Prostate gland (tissue), 2 donors: ENCODE results near the gene TRMU. TPM values are rescaled to one million over a fixed set of nuclear protein-coding genes. Genes with fewer than 3 reads are reported as not detected.

Experiments used
- DNase-seq: peaks from one replicate; pipeline ENCODE4 v3.0.0-alpha.2; 2019; ENCODE audit warnings: low spot score
- H3K27ac ChIP-seq, 2 donors: fragments of 200-600 bp; sonication (generic); 2 replicates each; pipeline ENCODE4 v1.5.1; 2017 to 2019
- H3K27me3 ChIP-seq: fragments of 200-600 bp; sonication (generic); replicated peaks from 2 replicates; pipeline ENCODE4 v1.5.1; 2019; ENCODE audit not compliant: insufficient read depth
- H3K36me3 ChIP-seq, 2 donors: fragments of 200-600 bp; sonication (generic); 1 replicate in 1 of 2; 2 replicates in 1 of 2; pipeline versions ENCODE4 v1.5.1 to v1.8.1; 2017 to 2019
- H3K4me1 ChIP-seq: fragments of 200-600 bp; sonication (generic); replicated peaks from 2 replicates; pipeline ENCODE4 v1.5.1; 2019
- H3K4me3 ChIP-seq, 2 donors: fragments of 200-600 bp; sonication (generic); 2 replicates each; pipeline ENCODE4 v1.5.1; 2017 to 2019
- H3K9me3 ChIP-seq: fragments of 200-600 bp; sonication (generic); 2 replicates; pipeline ENCODE4 v1.5.1; 2017
- POLR2A ChIP-seq: fragments of 450-650 bp; IDR thresholded peaks from one replicate; pipeline ENCODE4 v1.6.1; 2016; ENCODE audit warnings: antibody characterized with exemption, mild to moderate bottlenecking
- POLR2AphosphoS5 ChIP-seq: sonication (generic); formaldehyde crosslinking; IDR thresholded peaks from one replicate; pipeline ENCODE4 v1.6.1; 2017; ENCODE audit warnings: antibody characterized with exemption
- WGBS: methylation state at CpG from one replicate; pipeline ENCODE4 v1.1.5; 2018; 5-methylcytosine and 5-hydroxymethylcytosine counted together
- intact Hi-C: fragments of 100-400 bp; cut with DNase I; formaldehyde crosslinking; loops from one replicate; pipeline ENCODE4 v1.14.2; 2022
- total RNA-seq, 2 donors: library from RNA; depleted of rRNA; stranded (reverse); fragments of >200 nt; gene quantifications; one replicate each; pipeline ENCODE4 v1.1.0, GENCODE V29; 2016
- TF ChIP-seq, protein P1 (sequence below), 4 experiments: fragments of 200-600 bp in 2 of 4; fragments of 450-650 bp in 2 of 4; sonication (generic) in 2 of 4; IDR thresholded peaks; 1 replicate in 3 of 4; 2 replicates in 1 of 4; pipeline ENCODE4 v1.5.1; 2016 to 2019; ENCODE audit warnings: antibody characterized with exemption in 4 of 4, mild to moderate bottlenecking in 2 of 4, moderate library complexity in 2 of 4

TRMU gene
- total RNA-seq, 2 donors from 2014 or later: 35.1 to 52.9 TPM

DNA sequence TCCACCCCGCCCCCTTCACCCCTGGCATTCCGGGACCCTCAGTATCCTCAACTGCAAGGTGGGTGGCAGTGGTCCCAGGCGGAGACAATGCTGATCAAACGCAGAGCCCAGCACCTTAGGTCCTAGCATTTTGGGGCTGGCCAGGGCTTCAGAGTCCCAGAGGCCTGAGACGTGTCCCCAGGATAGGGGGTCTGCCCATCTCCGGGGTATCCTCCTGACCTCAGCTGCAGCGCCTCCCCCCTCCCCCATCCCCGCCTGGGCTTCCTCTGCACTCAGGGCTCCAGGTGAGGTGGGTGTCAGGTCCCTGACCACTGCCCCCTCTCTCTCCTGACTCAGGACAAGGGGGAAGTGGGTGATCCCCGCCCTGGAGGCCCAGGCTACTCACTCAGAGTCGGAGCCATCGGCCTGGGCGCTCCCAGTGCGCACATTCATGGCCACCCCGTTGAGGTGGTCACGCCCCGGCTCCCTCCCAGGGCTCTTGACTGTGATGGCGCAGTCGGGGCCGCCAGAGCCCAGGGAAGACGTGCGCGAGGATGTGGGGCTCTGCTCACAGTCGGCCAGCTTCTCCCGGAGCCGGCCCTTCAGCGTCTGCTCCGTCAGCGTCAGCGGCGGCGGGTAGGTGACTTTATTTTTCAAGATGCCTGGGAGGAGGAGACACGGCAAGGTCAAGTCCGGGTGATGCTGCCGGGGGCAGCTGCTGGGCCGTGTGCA, 28.3 kb downstream of the TRMU start:
- 91% methylated on average over 35 of the region's 35 CpGs for WGBS
- no peaks in the 10 kb centered on the region for H3K9me3 ChIP-seq
- TF ChIP-seq, protein P1, sequence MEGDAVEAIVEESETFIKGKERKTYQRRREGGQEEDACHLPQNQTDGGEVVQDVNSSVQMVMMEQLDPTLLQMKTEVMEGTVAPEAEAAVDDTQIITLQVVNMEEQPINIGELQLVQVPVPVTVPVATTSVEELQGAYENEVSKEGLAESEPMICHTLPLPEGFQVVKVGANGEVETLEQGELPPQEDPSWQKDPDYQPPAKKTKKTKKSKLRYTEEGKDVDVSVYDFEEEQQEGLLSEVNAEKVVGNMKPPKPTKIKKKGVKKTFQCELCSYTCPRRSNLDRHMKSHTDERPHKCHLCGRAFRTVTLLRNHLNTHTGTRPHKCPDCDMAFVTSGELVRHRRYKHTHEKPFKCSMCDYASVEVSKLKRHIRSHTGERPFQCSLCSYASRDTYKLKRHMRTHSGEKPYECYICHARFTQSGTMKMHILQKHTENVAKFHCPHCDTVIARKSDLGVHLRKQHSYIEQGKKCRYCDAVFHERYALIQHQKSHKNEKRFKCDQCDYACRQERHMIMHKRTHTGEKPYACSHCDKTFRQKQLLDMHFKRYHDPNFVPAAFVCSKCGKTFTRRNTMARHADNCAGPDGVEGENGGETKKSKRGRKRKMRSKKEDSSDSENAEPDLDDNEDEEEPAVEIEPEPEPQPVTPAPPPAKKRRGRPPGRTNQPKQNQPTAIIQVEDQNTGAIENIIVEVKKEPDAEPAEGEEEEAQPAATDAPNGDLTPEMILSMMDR (IDR thresholded peaks at IDR 0.05): no peak
- no peak for TF ChIP-seq POLR2AphosphoS5
- no peak for TF ChIP-seq POLR2A
- intact Hi-C loops: no loop called here
- H3K27ac ChIP-seq: no peak overlapping the region
- no peak for DNase-seq
- H3K4me1 ChIP-seq: no peaks in the 10 kb centered on the region
- H3K36me3 ChIP-seq: no peaks in the 10 kb centered on the region
- no peak overlapping the region for H3K4me3 ChIP-seq
- no peaks in the 10 kb centered on the region for H3K27me3 ChIP-seq

DNA sequence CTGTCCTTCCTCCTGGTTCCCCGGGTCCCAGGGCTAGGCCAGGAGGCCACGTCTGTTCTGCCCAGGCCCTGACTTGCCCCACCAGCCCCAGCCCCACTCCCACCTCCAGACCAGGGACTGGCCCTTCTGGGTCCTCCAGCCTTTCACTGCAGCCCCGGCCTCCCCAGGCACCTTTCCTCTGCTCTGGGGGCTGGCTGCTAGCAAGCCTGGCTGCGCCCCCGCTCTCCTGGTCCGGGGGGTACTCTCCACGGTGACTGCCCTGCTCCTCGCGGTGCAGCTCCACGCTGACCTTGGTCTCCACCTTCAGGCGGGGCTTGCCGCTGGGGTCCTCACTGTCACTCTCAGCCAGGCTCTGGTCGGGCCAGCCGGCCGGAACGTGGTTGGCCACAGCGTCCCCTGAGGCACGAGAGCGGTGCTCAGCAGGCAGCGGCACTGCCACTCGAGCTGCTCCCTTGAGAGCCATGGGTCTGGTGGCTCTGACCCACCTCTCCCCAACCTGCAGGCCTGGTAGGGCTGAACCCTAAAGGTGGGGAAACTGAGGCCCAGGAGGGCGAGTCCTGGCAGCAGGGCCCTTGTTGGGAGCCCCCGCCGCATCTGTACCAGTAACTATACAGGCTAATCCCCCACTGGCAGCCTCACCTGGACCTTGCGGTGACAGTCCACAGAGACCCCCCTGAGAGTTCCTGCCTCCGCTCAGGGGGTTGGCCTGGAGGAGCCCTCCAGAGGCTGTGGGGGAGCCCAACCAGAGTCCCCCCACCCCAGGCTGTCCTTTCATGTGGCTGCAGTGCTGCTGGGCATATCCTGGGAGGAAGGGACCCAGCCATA, 29.0 kb downstream of the TRMU start:
- TF ChIP-seq, protein P1 (IDR thresholded peaks at IDR 0.05): no peak
- no peak for TF ChIP-seq POLR2AphosphoS5
- no peak for TF ChIP-seq POLR2A
- no peak for DNase-seq
- Histone ChIP-seq H3K27me3 (no peaks in the 10 kb centered on the region), H3K36me3 (no peaks in the 10 kb centered on the region), H3K27ac (no peak overlapping the region), H3K4me3 (no peak overlapping the region), H3K9me3 (no peaks in the 10 kb centered on the region), H3K4me1 (no peaks in the 10 kb centered on the region)
- WGBS: 87% methylated on average over 26 of the region's 26 CpGs
- intact Hi-C loops: no loop called here

DNA sequence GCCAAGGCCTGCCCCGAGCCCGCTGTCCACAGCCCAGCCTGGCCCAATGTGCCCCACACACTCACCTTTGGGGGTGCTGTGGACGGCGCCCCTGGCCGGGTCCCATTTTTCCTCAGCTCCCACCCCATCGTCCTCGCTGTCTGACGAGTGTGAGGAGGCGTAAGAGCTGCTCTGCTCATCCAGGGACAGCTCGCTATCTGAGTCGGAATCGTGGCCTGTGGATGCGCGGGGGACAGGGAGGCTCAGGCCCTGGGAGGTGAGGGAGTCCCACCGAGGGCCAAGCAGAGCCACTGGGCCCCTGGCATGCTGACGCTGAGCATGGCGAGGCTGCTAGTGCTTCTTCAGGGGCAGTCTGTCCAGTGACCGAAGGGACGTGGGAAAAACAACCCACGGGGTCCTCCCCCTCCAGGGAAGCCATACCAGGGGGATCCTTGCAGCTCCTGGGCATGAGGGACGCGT, 29.7 kb downstream of the TRMU start:
- DNase-seq: no peak
- no peak overlapping the region for H3K4me3 ChIP-seq
- WGBS: 96% methylated on average over 22 of the region's 22 CpGs
- no peaks in the 10 kb centered on the region for H3K27me3 ChIP-seq
- TF ChIP-seq POLR2AphosphoS5: no peak
- TF ChIP-seq POLR2A: no peak
- TF ChIP-seq, protein P1 (IDR thresholded peaks at IDR 0.05): no peak
- no peaks in the 10 kb centered on the region for H3K4me1 ChIP-seq
- H3K27ac ChIP-seq: no peak overlapping the region
- H3K9me3 ChIP-seq: no peaks in the 10 kb centered on the region
- intact Hi-C loops: no loop called here
- no peaks in the 10 kb centered on the region for H3K36me3 ChIP-seq

DNA sequence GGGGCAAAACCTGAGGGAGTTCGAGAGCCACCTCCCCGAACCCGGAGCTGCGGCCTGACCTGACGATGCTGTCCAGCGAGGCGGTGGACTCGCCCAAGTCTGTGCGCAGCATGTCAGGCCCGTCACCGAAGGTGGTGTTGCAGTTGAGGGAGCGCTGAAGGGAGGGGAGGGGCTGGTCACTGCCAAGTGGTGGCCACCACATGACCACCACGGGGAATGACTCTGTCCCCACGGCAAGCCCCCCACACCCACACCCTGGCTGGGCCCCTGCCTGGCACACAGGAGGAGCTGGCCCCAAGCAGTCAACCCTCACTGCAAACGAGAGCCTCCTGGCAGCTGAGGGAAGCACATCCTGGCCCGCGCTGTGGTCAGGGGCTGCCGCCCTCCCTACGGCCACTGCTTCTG, 30.8 kb downstream of the TRMU start:
- intact Hi-C loops: no loop called here
- no peaks in the 10 kb centered on the region for H3K27me3 ChIP-seq
- no peak overlapping the region for H3K4me3 ChIP-seq
- DNase-seq: no peak
- no peaks in the 10 kb centered on the region for H3K36me3 ChIP-seq
- H3K27ac ChIP-seq: no peak overlapping the region
- H3K9me3 ChIP-seq: no peaks in the 10 kb centered on the region
- TF ChIP-seq POLR2A: no peak
- TF ChIP-seq, protein P1 (IDR thresholded peaks at IDR 0.05): no peak
- no peak for TF ChIP-seq POLR2AphosphoS5
- H3K4me1 ChIP-seq: no peaks in the 10 kb centered on the region
- 92% methylated on average over 14 of the region's 19 CpGs for WGBS
